WTC11 (cell line): Measurements from ENCODE around the gene PSEN2. TPM values are rescaled to one million over a fixed set of nuclear protein-coding genes. Genes with fewer than 3 reads are reported as not detected.

ENCODE experiments used
- ATAC-seq: fragments of 200-7000 bp; cut with Tn5 transposase; 2 replicates; pipeline ENCODE4 v1.10.0; 2021; ENCODE audit warnings: mild to moderate bottlenecking, moderate library complexity
- CTCF ChIA-PET: fragments of 300-600 bp; sonication (Branson Sonifier 250); formaldehyde crosslinking; loops from one replicate; lab custom pipeline; 2021; ENCODE audit warnings: antibody characterized with exemption; lab: Charles Lee
- POLR2A ChIA-PET: fragments of 350-600 bp; sonication (Branson Sonifier 250); formaldehyde crosslinking; loops from one replicate; lab custom pipeline; 2021; ENCODE audit warnings: antibody characterized with exemption; lab: Charles Lee
- DNase-seq: peaks from one replicate; pipeline ENCODE4 v3.0.0; 2021; ENCODE audit warnings: low spot score
- H3K27ac Mint-ChIP-seq: 2 replicates; pipeline ENCODE4 v1.8.0; 2021; ENCODE audit warnings: mixed read lengths
- H3K27me3 Mint-ChIP-seq: 2 replicates; pipeline ENCODE4 v1.8.0; 2021; ENCODE audit warnings: low read depth, mild to moderate bottlenecking, moderate library complexity, mixed read lengths
- H3K36me3 Mint-ChIP-seq: 2 replicates; pipeline ENCODE4 v1.8.0; 2021; ENCODE audit warnings: mixed read lengths
- H3K4me1 Mint-ChIP-seq: 2 replicates; pipeline ENCODE4 v1.8.0; 2022; ENCODE audit warnings: mixed read lengths
- H3K4me3 Mint-ChIP-seq: 2 replicates; pipeline ENCODE4 v1.8.0; 2021; ENCODE audit warnings: mild to moderate bottlenecking, moderate library complexity, mixed read lengths
- H3K9me3 Mint-ChIP-seq: 2 replicates; pipeline ENCODE4 v1.8.0; 2021; ENCODE audit warnings: mixed read lengths
- CREB1 ChIP-seq: sonication (generic); formaldehyde crosslinking; IDR thresholded peaks from 2 replicates; pipeline ENCODE4 v1.8.0; 2023; ENCODE audit warnings: mild to moderate bottlenecking, missing genetic modification reagents
- EMX1 ChIP-seq: fragments of 250-450 bp; sonication (Bioruptor Pico); IDR thresholded peaks from 2 replicates; pipeline ENCODE4 v1.8.0; 2021; ENCODE audit warnings: mild to moderate bottlenecking
- ETV6 ChIP-seq: sonication (generic); formaldehyde crosslinking; IDR thresholded peaks from 2 replicates; pipeline ENCODE4 v1.8.1; 2022; ENCODE audit warnings: mild to moderate bottlenecking, missing genetic modification reagents
- GABPB1 ChIP-seq: sonication (generic); formaldehyde crosslinking; IDR thresholded peaks from 2 replicates; pipeline ENCODE4 v1.8.1; 2023; ENCODE audit warnings: mild to moderate bottlenecking, missing genetic modification reagents
- GRHL2 ChIP-seq: fragments of 250-450 bp; sonication (Bioruptor Pico); IDR thresholded peaks from 2 replicates; pipeline ENCODE4 v1.8.0; 2022; ENCODE audit warnings: mild to moderate bottlenecking, moderate library complexity; ENCODE audit not compliant: insufficient replicate concordance, severe bottlenecking
- NFE2L1 ChIP-seq: sonication (generic); formaldehyde crosslinking; IDR thresholded peaks from 2 replicates; pipeline ENCODE4 v1.8.1; 2023; ENCODE audit warnings: missing genetic modification reagents
- RELA ChIP-seq: sonication (generic); formaldehyde crosslinking; IDR thresholded peaks from 2 replicates; pipeline ENCODE4 v1.8.1; 2022; ENCODE audit warnings: missing genetic modification reagents, mild to moderate bottlenecking, borderline replicate concordance
- SOX15 ChIP-seq: fragments of 250-450 bp; sonication (Bioruptor Pico); IDR thresholded peaks from 2 replicates; pipeline ENCODE4 v1.9.0; 2021; ENCODE audit warnings: mild to moderate bottlenecking
- ZNF219 ChIP-seq: sonication (generic); formaldehyde crosslinking; IDR thresholded peaks from 2 replicates; pipeline ENCODE4 v1.8.0; 2023; ENCODE audit warnings: missing genetic modification reagents, mild to moderate bottlenecking, borderline replicate concordance
- total RNA-seq: library from RNA; stranded (reverse); gene quantifications from 3 replicates; pipeline ENCODE4 v1.2.3, GENCODE V29; 2021
- TF ChIP-seq, protein P1 (sequence below): sonication (generic); formaldehyde crosslinking; conservative IDR thresholded peaks from 2 replicates; pipeline ENCODE4 v1.8.1; 2022; ENCODE audit warnings: mild to moderate bottlenecking, missing genetic modification reagents
- TF ChIP-seq, protein P2 (sequence below): sonication (generic); formaldehyde crosslinking; IDR thresholded peaks from 2 replicates; pipeline ENCODE4 v1.8.1; 2023; ENCODE audit warnings: mild to moderate bottlenecking, missing genetic modification reagents, borderline replicate concordance
- TF ChIP-seq, protein P3 (sequence below): sonication (generic); formaldehyde crosslinking; IDR thresholded peaks from 2 replicates; pipeline ENCODE4 v1.8.0; 2023; ENCODE audit warnings: mild to moderate bottlenecking, missing genetic modification reagents
- TF ChIP-seq, protein P4 (sequence below): sonication (generic); formaldehyde crosslinking; IDR thresholded peaks from 2 replicates; pipeline ENCODE4 v1.8.1; 2022; ENCODE audit warnings: mild to moderate bottlenecking, moderate library complexity, missing genetic modification reagents
- TF ChIP-seq, protein P5 (sequence below): fragments of 250-450 bp; sonication (Bioruptor Pico); IDR thresholded peaks from 2 replicates; pipeline ENCODE4 v2.1.2; 2022; ENCODE audit warnings: mild to moderate bottlenecking, moderate library complexity
- TF ChIP-seq, protein P6 (sequence below): fragments of 250-450 bp; sonication (Bioruptor Pico); IDR thresholded peaks from 2 replicates; pipeline ENCODE4 v1.8.0; 2021; ENCODE audit warnings: mild to moderate bottlenecking
- TF ChIP-seq, protein P7 (sequence below): fragments of 250-450 bp; sonication (Bioruptor Pico); IDR thresholded peaks from 2 replicates; pipeline ENCODE4 v1.9.0; 2021; ENCODE audit warnings: mild to moderate bottlenecking
- TF ChIP-seq, protein P8 (sequence below): sonication (generic); formaldehyde crosslinking; IDR thresholded peaks from 2 replicates; pipeline ENCODE4 v1.8.1; 2022; ENCODE audit warnings: missing genetic modification reagents, borderline replicate concordance
- TF ChIP-seq, protein P9 (sequence below): fragments of 250-450 bp; sonication (Bioruptor Pico); IDR thresholded peaks from 2 replicates; pipeline ENCODE4 v1.9.0; 2021; ENCODE audit warnings: moderate library complexity, mild to moderate bottlenecking, inconsistent platforms, borderline replicate concordance

The PSEN2 gene
- total RNA-seq, 1 experiment from 2014 or later: 18.4 TPM

DNA sequence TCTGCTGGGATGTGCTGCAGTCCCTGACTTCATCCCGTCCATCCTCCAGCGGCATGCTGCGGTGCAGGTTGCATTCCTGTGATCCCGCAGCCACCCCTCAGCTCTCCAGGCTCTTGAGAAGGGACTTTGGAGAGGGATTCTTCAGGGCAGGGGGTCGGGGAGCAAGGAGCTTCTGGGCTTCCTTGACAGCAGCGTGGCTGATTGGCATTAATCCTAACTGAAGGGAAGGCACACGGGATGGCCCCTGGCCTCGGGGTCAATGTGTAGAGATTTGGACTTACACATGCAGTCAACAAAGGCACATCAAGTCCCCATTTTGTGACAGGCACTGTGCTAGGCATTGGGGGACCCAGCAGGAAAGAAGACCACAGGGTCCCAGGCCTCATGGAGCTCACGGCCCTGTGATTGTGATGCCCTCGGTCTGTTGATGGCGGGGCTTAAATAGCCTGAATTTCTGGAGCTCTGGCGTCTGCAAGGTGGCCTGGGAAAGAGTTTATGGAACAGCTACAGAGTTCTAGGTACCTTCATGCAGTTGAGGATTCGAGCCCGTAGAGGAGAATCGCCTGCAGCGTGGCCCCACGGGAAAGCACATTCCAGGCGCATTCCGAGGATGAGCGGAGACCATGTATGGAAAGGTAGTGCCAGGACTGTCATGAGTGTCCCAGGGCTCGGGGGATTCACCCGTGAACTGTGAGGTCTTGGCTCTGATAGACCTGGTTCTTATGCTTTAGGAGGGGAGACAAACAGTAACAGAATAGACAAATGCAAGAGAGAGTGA, 20.1 kb downstream of the PSEN2 start:
- Mint-ChIP-seq H3K4me1 (no peaks in the 10 kb centered on the region), H3K36me3 (peaks cover 36% of the 10 kb centered on the region), H3K9me3 (no peaks in the 10 kb centered on the region), H3K27me3 (no peaks in the 10 kb centered on the region), H3K27ac (peak overlapping the region; percentile 81; the same call in 1 of the 2 replicates), H3K4me3 (no peak overlapping the region)
- TF ChIP-seq, protein P1, sequence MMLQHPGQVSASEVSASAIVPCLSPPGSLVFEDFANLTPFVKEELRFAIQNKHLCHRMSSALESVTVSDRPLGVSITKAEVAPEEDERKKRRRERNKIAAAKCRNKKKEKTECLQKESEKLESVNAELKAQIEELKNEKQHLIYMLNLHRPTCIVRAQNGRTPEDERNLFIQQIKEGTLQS (CRISPR knock-in tag): no peak
- TF ChIP-seq SOX15 (CRISPR knock-in tag) (no peak), NFE2L1 (no peak), RELA (no peak), GABPB1 (no peak), GRHL2 (CRISPR knock-in tag) (no peak), EMX1 (CRISPR knock-in tag) (no peak)
- TF ChIP-seq, protein P2, sequence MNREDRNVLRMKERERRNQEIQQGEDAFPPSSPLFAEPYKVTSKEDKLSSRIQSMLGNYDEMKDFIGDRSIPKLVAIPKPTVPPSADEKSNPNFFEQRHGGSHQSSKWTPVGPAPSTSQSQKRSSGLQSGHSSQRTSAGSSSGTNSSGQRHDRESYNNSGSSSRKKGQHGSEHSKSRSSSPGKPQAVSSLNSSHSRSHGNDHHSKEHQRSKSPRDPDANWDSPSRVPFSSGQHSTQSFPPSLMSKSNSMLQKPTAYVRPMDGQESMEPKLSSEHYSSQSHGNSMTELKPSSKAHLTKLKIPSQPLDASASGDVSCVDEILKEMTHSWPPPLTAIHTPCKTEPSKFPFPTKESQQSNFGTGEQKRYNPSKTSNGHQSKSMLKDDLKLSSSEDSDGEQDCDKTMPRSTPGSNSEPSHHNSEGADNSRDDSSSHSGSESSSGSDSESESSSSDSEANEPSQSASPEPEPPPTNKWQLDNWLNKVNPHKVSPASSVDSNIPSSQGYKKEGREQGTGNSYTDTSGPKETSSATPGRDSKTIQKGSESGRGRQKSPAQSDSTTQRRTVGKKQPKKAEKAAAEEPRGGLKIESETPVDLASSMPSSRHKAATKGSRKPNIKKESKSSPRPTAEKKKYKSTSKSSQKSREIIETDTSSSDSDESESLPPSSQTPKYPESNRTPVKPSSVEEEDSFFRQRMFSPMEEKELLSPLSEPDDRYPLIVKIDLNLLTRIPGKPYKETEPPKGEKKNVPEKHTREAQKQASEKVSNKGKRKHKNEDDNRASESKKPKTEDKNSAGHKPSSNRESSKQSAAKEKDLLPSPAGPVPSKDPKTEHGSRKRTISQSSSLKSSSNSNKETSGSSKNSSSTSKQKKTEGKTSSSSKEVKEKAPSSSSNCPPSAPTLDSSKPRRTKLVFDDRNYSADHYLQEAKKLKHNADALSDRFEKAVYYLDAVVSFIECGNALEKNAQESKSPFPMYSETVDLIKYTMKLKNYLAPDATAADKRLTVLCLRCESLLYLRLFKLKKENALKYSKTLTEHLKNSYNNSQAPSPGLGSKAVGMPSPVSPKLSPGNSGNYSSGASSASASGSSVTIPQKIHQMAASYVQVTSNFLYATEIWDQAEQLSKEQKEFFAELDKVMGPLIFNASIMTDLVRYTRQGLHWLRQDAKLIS: no peak
- TF ChIP-seq, protein P3, sequence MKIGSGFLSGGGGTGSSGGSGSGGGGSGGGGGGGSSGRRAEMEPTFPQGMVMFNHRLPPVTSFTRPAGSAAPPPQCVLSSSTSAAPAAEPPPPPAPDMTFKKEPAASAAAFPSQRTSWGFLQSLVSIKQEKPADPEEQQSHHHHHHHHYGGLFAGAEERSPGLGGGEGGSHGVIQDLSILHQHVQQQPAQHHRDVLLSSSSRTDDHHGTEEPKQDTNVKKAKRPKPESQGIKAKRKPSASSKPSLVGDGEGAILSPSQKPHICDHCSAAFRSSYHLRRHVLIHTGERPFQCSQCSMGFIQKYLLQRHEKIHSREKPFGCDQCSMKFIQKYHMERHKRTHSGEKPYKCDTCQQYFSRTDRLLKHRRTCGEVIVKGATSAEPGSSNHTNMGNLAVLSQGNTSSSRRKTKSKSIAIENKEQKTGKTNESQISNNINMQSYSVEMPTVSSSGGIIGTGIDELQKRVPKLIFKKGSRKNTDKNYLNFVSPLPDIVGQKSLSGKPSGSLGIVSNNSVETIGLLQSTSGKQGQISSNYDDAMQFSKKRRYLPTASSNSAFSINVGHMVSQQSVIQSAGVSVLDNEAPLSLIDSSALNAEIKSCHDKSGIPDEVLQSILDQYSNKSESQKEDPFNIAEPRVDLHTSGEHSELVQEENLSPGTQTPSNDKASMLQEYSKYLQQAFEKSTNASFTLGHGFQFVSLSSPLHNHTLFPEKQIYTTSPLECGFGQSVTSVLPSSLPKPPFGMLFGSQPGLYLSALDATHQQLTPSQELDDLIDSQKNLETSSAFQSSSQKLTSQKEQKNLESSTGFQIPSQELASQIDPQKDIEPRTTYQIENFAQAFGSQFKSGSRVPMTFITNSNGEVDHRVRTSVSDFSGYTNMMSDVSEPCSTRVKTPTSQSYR (CRISPR knock-in tag): no peak
- no peak for DNase-seq
- no peak for ATAC-seq
- ChIA-PET CTCF (no interaction called here), POLR2A (interaction anchor here (0.6 kb wide), 1 partner anchor 544 kb away, joined by 6 read pairs; no protein-coding TSS in a partner anchor)

DNA sequence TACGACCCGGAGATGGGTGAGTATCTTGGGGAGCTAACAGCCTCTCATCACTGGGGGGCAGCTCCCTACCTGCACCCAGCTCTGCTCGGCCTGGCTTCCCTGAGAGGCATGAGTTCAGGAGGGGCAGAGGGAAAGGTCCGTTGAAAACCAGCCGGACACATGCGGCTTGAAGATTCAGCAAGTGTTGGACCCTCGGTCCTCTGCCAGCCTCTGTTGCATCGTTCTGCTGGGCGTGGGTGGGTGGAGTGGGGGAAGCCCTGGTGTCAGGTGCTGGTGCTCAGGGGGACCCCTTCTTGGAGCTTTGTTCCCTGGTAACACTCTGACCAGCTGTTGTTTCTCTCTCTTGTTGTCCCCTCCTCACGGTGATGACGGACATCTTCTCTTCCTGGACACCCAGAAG, 20.9 kb downstream of the PSEN2 start:
- Mint-ChIP-seq H3K4me1 (no peaks in the 10 kb centered on the region), H3K9me3 (no peaks in the 10 kb centered on the region), H3K27ac (no peak overlapping the region), H3K27me3 (no peaks in the 10 kb centered on the region), H3K36me3 (peaks cover 33% of the 10 kb centered on the region), H3K4me3 (no peak overlapping the region)
- no peak for DNase-seq
- ATAC-seq: no peak
- POLR2A ChIA-PET: interaction anchor here (0.6 kb wide), 1 partner anchor 766 kb away, joined by 3 read pairs; no protein-coding TSS in a partner anchor
- TF ChIP-seq CREB1 (CRISPR knock-in tag) (no peak), ZNF219 (CRISPR knock-in tag) (no peak), GRHL2 (CRISPR knock-in tag) (no peak), ETV6 (no peak)
- TF ChIP-seq, protein P4, sequence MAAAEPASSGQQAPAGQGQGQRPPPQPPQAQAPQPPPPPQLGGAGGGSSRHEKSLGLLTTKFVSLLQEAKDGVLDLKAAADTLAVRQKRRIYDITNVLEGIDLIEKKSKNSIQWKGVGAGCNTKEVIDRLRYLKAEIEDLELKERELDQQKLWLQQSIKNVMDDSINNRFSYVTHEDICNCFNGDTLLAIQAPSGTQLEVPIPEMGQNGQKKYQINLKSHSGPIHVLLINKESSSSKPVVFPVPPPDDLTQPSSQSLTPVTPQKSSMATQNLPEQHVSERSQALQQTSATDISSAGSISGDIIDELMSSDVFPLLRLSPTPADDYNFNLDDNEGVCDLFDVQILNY (CRISPR knock-in tag): no peak
- TF ChIP-seq, protein P5, sequence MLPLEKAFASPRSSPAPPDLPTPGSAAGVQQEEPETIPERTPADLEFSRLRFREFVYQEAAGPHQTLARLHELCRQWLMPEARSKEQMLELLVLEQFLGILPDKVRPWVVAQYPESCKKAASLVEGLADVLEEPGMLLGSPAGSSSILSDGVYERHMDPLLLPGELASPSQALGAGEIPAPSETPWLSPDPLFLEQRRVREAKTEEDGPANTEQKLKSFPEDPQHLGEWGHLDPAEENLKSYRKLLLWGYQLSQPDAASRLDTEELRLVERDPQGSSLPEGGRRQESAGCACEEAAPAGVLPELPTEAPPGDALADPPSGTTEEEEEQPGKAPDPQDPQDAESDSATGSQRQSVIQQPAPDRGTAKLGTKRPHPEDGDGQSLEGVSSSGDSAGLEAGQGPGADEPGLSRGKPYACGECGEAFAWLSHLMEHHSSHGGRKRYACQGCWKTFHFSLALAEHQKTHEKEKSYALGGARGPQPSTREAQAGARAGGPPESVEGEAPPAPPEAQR (CRISPR knock-in tag): no peak
- TF ChIP-seq, protein P6, sequence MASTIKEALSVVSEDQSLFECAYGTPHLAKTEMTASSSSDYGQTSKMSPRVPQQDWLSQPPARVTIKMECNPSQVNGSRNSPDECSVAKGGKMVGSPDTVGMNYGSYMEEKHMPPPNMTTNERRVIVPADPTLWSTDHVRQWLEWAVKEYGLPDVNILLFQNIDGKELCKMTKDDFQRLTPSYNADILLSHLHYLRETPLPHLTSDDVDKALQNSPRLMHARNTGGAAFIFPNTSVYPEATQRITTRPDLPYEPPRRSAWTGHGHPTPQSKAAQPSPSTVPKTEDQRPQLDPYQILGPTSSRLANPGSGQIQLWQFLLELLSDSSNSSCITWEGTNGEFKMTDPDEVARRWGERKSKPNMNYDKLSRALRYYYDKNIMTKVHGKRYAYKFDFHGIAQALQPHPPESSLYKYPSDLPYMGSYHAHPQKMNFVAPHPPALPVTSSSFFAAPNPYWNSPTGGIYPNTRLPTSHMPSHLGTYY (CRISPR knock-in tag): no peak
- TF ChIP-seq, protein P7, sequence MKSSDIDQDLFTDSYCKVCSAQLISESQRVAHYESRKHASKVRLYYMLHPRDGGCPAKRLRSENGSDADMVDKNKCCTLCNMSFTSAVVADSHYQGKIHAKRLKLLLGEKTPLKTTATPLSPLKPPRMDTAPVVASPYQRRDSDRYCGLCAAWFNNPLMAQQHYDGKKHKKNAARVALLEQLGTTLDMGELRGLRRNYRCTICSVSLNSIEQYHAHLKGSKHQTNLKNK (CRISPR knock-in tag): no peak
- TF ChIP-seq, protein P1 (CRISPR knock-in tag): no peak
- TF ChIP-seq, protein P8, sequence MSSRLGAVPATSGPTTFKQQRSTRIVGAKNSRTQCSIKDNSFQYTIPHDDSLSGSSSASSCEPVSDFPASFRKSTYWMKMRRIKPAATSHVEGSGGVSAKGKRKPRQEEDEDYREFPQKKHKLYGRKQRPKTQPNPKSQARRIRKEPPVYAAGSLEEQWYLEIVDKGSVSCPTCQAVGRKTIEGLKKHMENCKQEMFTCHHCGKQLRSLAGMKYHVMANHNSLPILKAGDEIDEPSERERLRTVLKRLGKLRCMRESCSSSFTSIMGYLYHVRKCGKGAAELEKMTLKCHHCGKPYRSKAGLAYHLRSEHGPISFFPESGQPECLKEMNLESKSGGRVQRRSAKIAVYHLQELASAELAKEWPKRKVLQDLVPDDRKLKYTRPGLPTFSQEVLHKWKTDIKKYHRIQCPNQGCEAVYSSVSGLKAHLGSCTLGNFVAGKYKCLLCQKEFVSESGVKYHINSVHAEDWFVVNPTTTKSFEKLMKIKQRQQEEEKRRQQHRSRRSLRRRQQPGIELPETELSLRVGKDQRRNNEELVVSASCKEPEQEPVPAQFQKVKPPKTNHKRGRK: no peak
- TF ChIP-seq, protein P9, sequence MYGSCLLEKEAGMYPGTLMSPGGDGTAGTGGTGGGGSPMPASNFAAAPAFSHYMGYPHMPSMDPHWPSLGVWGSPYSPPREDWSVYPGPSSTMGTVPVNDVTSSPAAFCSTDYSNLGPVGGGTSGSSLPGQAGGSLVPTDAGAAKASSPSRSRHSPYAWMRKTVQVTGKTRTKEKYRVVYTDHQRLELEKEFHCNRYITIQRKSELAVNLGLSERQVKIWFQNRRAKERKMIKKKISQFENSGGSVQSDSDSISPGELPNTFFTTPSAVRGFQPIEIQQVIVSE (CRISPR knock-in tag): no peak
- CTCF ChIA-PET: no interaction called here
